Measurements from ENCODE around the gene LEFTY1. TPM values are rescaled to one million over a fixed set of nuclear protein-coding genes. Genes with fewer than 3 reads are reported as not detected.

The LEFTY1 gene
- total RNA-seq, 1 donor from 2014 or later: 0.28 TPM

DNA sequence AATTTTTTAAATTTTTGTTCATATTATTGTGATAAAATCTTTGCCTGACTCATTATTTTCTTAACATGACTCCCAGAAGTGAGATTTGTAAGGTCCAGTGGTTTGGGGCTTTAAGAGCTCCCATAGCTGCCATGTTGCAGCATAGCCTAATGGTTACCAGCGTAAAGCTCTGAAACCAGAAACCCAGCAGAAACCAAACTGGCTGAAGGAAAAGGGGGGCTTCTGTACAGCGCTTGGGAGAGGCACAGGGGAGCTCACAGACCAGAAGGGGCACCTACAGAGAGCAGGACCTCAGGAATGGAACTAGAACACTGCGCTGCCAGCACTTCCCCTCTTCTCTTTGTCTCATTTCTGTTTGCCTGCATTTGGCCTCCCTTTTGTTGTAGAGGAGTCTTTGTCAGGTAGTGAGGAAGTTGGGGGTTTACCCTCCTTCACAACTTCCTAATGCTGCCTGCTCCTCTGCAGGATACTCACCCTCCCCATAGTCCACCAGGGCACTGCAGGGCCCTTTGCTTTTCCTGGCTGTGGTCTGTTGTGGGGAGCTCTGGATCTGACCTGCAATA, 37.7 kb upstream of the LEFTY1 start:
- no peak for DNase-seq (ENCODE audit: low spot score)
- no peak for TF ChIP-seq CTCF (IDR thresholded peaks at IDR 0.05; ENCODE audit: unreplicated experiment)
- Mint-ChIP-seq H3K27me3 (ENCODE audit: unreplicated experiment) (peaks cover 3% of the 10 kb centered on the region), H3K36me3 (ENCODE audit: low read depth, unreplicated experiment) (peaks cover 3% of the 10 kb centered on the region), H3K27ac (ENCODE audit: unreplicated experiment) (peak overlapping the region; percentile 85), H3K4me3 (ENCODE audit: unreplicated experiment) (no peak overlapping the region), H3K4me1 (ENCODE audit: unreplicated experiment) (peaks cover 21% of the 10 kb centered on the region), H3K9me3 (ENCODE audit: unreplicated experiment) (no peaks in the 10 kb centered on the region)

- peak; percentile 95 for DNase-seq (ENCODE audit: low spot score)
- Mint-ChIP-seq H3K9me3 (ENCODE audit: unreplicated experiment) (no peaks in the 10 kb centered on the region), H3K36me3 (ENCODE audit: low read depth, unreplicated experiment) (peaks cover 3% of the 10 kb centered on the region), H3K4me3 (ENCODE audit: unreplicated experiment) (peak within 1 kb of the TSS; percentile 95), H3K4me1 (ENCODE audit: unreplicated experiment) (peaks cover 21% of the 10 kb centered on the region), H3K27ac (ENCODE audit: unreplicated experiment) (peak within 1 kb of the TSS; percentile 93), H3K27me3 (ENCODE audit: unreplicated experiment) (peaks cover 3% of the 10 kb centered on the region)
- TF ChIP-seq CTCF (IDR thresholded peaks at IDR 0.05; ENCODE audit: unreplicated experiment): no peak
These were observed 35.0 kb upstream of the LEFTY1 start, which contains the start of gene PYCR2 for GRCh38 chr1:225923692-225924555. Gene PYCR2 (minus strand): TSS chr1:225924250. CDS start chr1:225924110, 140 bp downstream.

- Mint-ChIP-seq H3K9me3 (ENCODE audit: unreplicated experiment) (no peaks in the 10 kb centered on the region), H3K4me1 (ENCODE audit: unreplicated experiment) (peaks cover 17% of the 10 kb centered on the region), H3K4me3 (ENCODE audit: unreplicated experiment) (peak overlapping the region; percentile 95), H3K36me3 (ENCODE audit: low read depth, unreplicated experiment) (peaks cover 3% of the 10 kb centered on the region), H3K27me3 (ENCODE audit: unreplicated experiment) (peaks cover 3% of the 10 kb centered on the region), H3K27ac (ENCODE audit: unreplicated experiment) (peak overlapping the region; percentile 93)
- DNase-seq (ENCODE audit: low spot score): no peak
- TF ChIP-seq CTCF (IDR thresholded peaks at IDR 0.05; ENCODE audit: unreplicated experiment): no peak
These were observed 34.4 kb upstream of the LEFTY1 start for GRCh38 chr1:225923381-225923691.

GRCh38 chr1:225921734-225922709, 33.1 kb upstream of the LEFTY1 start:
- Mint-ChIP-seq H3K4me1 (ENCODE audit: unreplicated experiment) (peaks cover 12% of the 10 kb centered on the region), H3K36me3 (ENCODE audit: low read depth, unreplicated experiment) (peaks cover 11% of the 10 kb centered on the region), H3K9me3 (ENCODE audit: unreplicated experiment) (no peaks in the 10 kb centered on the region), H3K27me3 (ENCODE audit: unreplicated experiment) (peaks cover 3% of the 10 kb centered on the region), H3K4me3 (ENCODE audit: unreplicated experiment) (peak overlapping the region; percentile 95), H3K27ac (ENCODE audit: unreplicated experiment) (no peak overlapping the region)
- no peak for DNase-seq (ENCODE audit: low spot score)
- TF ChIP-seq CTCF (IDR thresholded peaks at IDR 0.05; ENCODE audit: unreplicated experiment): no peak

Data from endothelial cell (in vitro differentiated cells).